Effector memory CD8-positive, alpha-beta T cell (primary cell): ENCODE results near the gene TMEM182.

Experiments
- ATAC-seq: fragments of 150-1000 bp; cut with Tn5 transposase; replicated peaks from 2 replicates; pipeline ENCODE4 v1.10.0; 2021; ENCODE audit warnings: mild to moderate bottlenecking, moderate library complexity
- DNase-seq, 3 experiments: peaks; one replicate each; pipeline ENCODE4 v3.0.0; 2021
- H3K27ac Mint-ChIP-seq, 2 donors: one replicate each; pipeline ENCODE4 v1.8.0; 2022; ENCODE audit warnings: mild to moderate bottlenecking in 2 of 2, mixed read lengths in 2 of 2, moderate library complexity in 2 of 2
- H3K27me3 Mint-ChIP-seq, 2 donors: one replicate each; pipeline ENCODE4 v1.8.0; 2022; ENCODE audit warnings: mixed read lengths in 2 of 2
- H3K36me3 Mint-ChIP-seq: one replicate; pipeline ENCODE4 v1.8.0; 2022; ENCODE audit warnings: mild to moderate bottlenecking, moderate library complexity, mixed read lengths; ENCODE audit not compliant: insufficient read depth
- H3K4me1 Mint-ChIP-seq, 2 donors: one replicate each; pipeline ENCODE4 v1.8.0; 2022; ENCODE audit warnings: low read depth in 2 of 2, mixed read lengths in 2 of 2
- H3K4me3 Mint-ChIP-seq, 2 donors: one replicate each; pipeline ENCODE4 v1.8.0; 2022; ENCODE audit warnings: mild to moderate bottlenecking in 2 of 2, mixed read lengths in 2 of 2, moderate library complexity in 2 of 2
- H3K9me3 Mint-ChIP-seq, 2 donors: one replicate each; pipeline ENCODE4 v1.8.0; 2022; ENCODE audit warnings: mixed read lengths in 2 of 2

Gene TMEM182

GRCh38 chr2:102778260-102778659, 16.4 kb downstream of the TMEM182 start:
- Mint-ChIP-seq H3K4me3 (no peak overlapping the region), H3K36me3 (no peaks in the 10 kb centered on the region), H3K27ac (no peak overlapping the region), H3K27me3 (no peaks in the 10 kb centered on the region), H3K9me3 (no peaks in the 10 kb centered on the region), H3K4me1 (peaks cover 7 to 11% of the 10 kb centered on the region in 2 donors)
- DNase-seq: no peak
- no peak for ATAC-seq

DNA sequence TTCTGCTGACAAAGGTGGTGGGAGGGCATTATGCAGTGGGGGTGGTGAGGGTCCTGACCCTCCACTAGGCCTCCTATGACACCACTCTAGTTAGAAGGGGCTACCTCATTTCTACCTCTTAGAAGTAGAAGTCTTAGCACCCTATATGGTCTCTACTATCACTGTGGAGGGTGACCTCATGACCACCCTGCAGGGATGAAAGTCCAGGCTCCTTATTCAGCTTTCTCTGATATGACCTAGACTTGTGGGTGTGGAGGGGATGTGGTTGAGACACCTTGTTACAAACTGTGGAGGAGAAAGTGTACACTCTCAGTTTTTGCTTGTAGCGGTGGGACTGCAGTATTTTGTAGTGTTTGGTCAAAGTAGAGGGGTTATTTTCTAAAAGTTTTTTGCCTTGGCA, 18.6 kb downstream of the TMEM182 start:
- ATAC-seq (peak; percentile 32), DNase-seq (no peak)
- Mint-ChIP-seq H3K36me3 (no peaks in the 10 kb centered on the region), H3K4me1 (peaks cover 7 to 11% of the 10 kb centered on the region in 2 donors), H3K9me3 (no peaks in the 10 kb centered on the region), H3K4me3 (no peak overlapping the region), H3K27me3 (no peaks in the 10 kb centered on the region), H3K27ac (no peak overlapping the region)

- no peaks in the 10 kb centered on the region for H3K9me3 Mint-ChIP-seq
- H3K4me3 Mint-ChIP-seq: no peak overlapping the region
- no peaks in the 10 kb centered on the region for H3K27me3 Mint-ChIP-seq
- DNase-seq: no peak
- H3K27ac Mint-ChIP-seq: no peak overlapping the region
- H3K36me3 Mint-ChIP-seq: no peaks in the 10 kb centered on the region
- no peak for ATAC-seq
- H3K4me1 Mint-ChIP-seq: peaks cover 7 to 11% of the 10 kb centered on the region in 2 donors
These were observed 20.4 kb downstream of the TMEM182 start for GRCh38 chr2:102782187-102782586.

DNA sequence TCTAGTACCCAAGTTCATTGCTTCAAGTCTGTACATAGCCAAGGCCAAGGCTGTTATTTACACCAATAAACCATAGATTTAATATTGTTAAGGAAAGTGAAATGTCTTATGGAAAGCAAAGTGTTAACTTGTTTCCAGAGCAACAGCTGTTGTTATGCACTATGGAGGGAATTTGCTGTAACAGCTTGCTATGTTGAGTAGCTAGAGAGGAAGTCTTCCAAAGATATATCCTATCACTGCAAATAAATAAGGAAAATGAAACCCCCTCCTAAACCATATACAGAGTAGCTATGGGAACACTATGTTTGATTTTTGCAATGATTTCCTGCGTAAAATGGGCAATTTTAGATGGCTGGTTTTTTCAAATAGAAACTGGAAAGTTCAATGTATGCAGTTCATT, 21.1 kb downstream of the TMEM182 start:
- no peak overlapping the region for H3K27ac Mint-ChIP-seq
- ATAC-seq: no peak
- no peaks in the 10 kb centered on the region for H3K36me3 Mint-ChIP-seq
- no peak for DNase-seq
- peaks cover 7 to 11% of the 10 kb centered on the region in 2 donors for H3K4me1 Mint-ChIP-seq
- H3K27me3 Mint-ChIP-seq: no peaks in the 10 kb centered on the region
- no peak overlapping the region for H3K4me3 Mint-ChIP-seq
- H3K9me3 Mint-ChIP-seq: no peaks in the 10 kb centered on the region

GRCh38 chr2:102783506-102784183, 21.8 kb downstream of the TMEM182 start:
- ATAC-seq: no peak
- no peaks in the 10 kb centered on the region for H3K36me3 Mint-ChIP-seq
- H3K9me3 Mint-ChIP-seq: no peaks in the 10 kb centered on the region
- no peak for DNase-seq
- no peak overlapping the region for H3K4me3 Mint-ChIP-seq
- H3K4me1 Mint-ChIP-seq: peaks cover 7 to 11% of the 10 kb centered on the region in 2 donors
- no peak overlapping the region for H3K27ac Mint-ChIP-seq
- no peaks in the 10 kb centered on the region for H3K27me3 Mint-ChIP-seq

GRCh38 chr2:102784940-102785339, 23.1 kb downstream of the TMEM182 start:
- H3K27me3 Mint-ChIP-seq: no peaks in the 10 kb centered on the region
- DNase-seq: no peak
- no peak overlapping the region for H3K27ac Mint-ChIP-seq
- H3K4me3 Mint-ChIP-seq: no peak overlapping the region
- H3K36me3 Mint-ChIP-seq: no peaks in the 10 kb centered on the region
- no peak for ATAC-seq
- H3K9me3 Mint-ChIP-seq: no peaks in the 10 kb centered on the region
- H3K4me1 Mint-ChIP-seq: peaks cover 7 to 11% of the 10 kb centered on the region in 2 donors

DNA sequence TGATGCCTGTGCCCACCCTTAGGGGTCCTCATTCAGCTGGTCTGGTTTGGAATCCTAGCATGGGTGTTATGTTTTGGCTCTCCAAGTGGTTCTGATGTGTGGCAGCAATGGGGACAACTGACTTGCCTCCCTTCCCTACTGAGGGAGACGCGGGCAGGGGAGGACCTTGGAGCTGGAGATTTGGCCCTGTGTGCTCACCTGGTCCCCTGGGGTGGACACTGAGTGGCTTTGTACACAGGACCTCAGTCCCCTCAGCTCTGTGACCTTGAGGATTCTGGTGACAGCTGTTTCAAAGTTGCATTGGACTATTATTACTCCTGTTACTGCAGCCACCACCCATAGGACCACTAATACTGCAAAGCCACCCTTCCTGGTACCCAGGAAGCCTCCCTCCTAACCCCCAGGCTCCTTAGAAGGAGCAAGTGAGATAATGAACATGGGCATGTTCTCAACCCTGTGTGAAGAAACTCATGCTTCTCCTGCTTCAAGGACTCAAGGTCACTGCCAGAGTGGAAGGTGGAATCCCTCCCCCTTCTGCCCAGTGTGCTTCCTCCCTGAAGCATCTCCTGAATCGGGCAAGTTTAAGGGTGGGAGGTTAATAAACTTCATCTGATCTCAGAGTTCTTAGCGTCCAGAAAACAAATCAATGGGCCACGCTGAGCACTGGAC, 26.5 kb downstream of the TMEM182 start:
- Mint-ChIP-seq H3K4me3 (no peak overlapping the region), H3K4me1 (peaks cover 0 to 1% of the 10 kb centered on the region in 2 donors), H3K27me3 (no peaks in the 10 kb centered on the region), H3K9me3 (no peaks in the 10 kb centered on the region), H3K27ac (no peak overlapping the region), H3K36me3 (no peaks in the 10 kb centered on the region)
- DNase-seq: no peak
- ATAC-seq: no peak

DNA sequence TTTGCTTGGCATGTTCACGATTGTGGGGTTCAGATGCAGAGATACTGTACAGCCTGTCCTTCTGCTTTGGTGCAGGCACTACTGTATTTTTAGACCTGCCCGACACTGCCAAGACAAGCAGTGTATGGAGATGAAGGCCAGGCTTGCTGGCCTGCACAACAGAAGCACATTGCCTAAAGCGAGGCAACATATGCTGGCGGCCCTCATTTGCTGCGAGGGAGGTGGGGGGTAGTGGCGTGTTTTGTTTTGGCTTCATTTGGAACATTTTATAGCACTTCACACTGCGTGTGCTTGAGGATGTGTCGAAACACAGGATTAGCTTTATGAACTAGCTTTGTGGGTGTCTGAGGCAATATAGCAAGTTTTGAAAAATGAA, 27.0 kb downstream of the TMEM182 start:
- ATAC-seq: no peak
- no peaks in the 10 kb centered on the region for H3K27me3 Mint-ChIP-seq
- H3K9me3 Mint-ChIP-seq: no peaks in the 10 kb centered on the region
- H3K36me3 Mint-ChIP-seq: no peaks in the 10 kb centered on the region
- no peak overlapping the region for H3K4me3 Mint-ChIP-seq
- no peak overlapping the region for H3K27ac Mint-ChIP-seq
- no peak for DNase-seq
- peaks cover 0 to 1% of the 10 kb centered on the region in 2 donors for H3K4me1 Mint-ChIP-seq

DNA sequence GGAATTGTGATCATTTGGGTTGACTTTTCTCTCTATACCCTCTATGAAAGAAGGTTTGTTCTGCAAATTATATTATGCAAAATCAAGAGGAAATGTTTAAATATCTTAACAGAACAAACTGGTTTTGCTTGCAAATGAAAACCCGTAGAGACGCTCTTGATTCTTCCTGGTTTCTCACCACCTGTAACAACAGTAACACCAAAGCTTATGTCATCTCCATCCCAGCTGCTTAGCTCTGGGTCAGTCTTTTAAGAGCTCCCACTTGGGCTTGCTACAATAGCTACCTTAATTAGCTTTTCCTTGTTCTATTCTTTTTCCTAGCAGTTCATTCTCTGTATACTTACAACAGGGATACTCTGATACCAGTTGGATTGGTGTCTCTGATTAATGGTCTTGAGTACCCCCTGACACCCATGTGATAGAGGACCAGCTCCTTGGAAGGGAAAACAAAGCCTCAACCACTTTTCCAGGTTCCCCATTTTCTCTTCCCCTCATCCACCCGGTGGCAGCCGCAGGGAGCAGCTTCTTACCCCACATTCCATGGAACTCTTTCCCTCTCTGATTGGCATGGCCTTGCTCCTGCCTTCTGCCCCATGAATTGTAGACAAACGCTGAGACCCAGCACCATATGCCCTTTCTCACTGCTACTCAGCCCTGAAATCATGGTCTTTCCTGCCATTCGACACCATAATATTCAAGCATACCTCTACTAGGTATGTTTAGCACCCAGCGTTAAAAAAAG, 27.7 kb downstream of the TMEM182 start:
- no peaks in the 10 kb centered on the region for H3K36me3 Mint-ChIP-seq
- H3K27me3 Mint-ChIP-seq: no peaks in the 10 kb centered on the region
- no peak overlapping the region for H3K27ac Mint-ChIP-seq
- H3K9me3 Mint-ChIP-seq: no peaks in the 10 kb centered on the region
- DNase-seq (no peak), ATAC-seq (no peak)
- peaks cover 0 to 1% of the 10 kb centered on the region in 2 donors for H3K4me1 Mint-ChIP-seq
- H3K4me3 Mint-ChIP-seq: no peak overlapping the region

DNA sequence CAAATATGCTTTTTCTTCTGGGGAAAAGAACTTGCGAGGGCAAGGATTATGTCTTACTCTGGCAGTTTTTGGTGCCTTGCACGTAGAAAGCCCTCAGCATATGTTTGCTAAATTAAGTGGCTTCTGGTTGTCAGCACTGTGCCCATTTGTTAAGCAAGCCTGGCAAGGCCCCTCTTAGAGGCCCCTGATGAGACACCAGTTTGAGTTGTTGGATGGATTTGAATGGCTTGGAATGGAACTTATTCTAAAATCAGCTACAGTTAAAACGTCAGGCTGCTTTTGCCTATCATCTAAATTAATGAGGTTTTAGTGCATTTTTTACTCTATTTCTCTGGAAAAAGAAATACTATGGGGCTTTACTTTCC, 28.2 kb downstream of the TMEM182 start:
- peaks cover 0 to 1% of the 10 kb centered on the region in 2 donors for H3K4me1 Mint-ChIP-seq
- no peak overlapping the region for H3K4me3 Mint-ChIP-seq
- H3K27ac Mint-ChIP-seq: no peak overlapping the region
- H3K36me3 Mint-ChIP-seq: no peaks in the 10 kb centered on the region
- DNase-seq (no peak), ATAC-seq (no peak)
- H3K27me3 Mint-ChIP-seq: no peaks in the 10 kb centered on the region
- no peaks in the 10 kb centered on the region for H3K9me3 Mint-ChIP-seq

DNA sequence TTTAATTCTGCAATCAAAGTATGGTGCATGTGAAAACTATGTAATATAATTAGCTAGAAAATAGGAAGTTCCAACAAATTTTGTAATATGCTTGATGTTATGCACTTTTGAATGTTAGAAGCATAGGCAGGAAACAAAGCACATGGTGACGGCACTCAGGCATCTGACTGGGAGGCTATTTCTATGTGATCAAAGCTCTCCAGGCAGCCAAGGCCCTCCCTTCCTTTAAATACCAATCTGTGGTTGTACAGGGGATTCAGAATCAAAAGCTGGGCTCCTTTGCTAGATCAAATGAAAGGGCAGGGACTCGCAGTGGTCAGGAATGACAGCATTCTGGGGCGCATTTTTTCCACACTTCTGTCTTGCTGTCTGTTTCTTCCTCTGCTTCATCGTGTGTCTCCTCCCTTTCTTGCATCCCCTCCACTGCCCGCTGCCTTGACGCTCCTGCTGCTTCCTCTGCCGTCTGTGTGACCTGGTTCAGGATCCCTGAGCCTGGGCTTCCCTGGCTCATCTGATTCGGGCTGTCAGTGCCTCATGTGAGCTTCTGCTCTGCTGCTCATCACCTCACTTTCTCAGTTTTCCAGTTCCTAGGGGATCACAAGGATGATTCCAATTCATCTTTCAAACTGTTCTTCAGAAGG, 30.9 kb downstream of the TMEM182 start:
- no peaks in the 10 kb centered on the region for H3K9me3 Mint-ChIP-seq
- no peak overlapping the region for H3K4me3 Mint-ChIP-seq
- DNase-seq (no peak), ATAC-seq (no peak)
- H3K27ac Mint-ChIP-seq: no peak overlapping the region
- H3K36me3 Mint-ChIP-seq: no peaks in the 10 kb centered on the region
- H3K27me3 Mint-ChIP-seq: no peaks in the 10 kb centered on the region
- H3K4me1 Mint-ChIP-seq: peaks cover 0 to 1% of the 10 kb centered on the region in 2 donors

- H3K4me1 Mint-ChIP-seq: peaks cover 0 to 1% of the 10 kb centered on the region in 2 donors
- peaks cover 8 to 10% of the 10 kb centered on the region in 2 donors for H3K9me3 Mint-ChIP-seq
- DNase-seq (no peak), ATAC-seq (no peak)
- H3K4me3 Mint-ChIP-seq: no peak overlapping the region
- peaks cover 3% of the 10 kb centered on the region for H3K36me3 Mint-ChIP-seq
- no peak overlapping the region for H3K27ac Mint-ChIP-seq
- no peaks in the 10 kb centered on the region for H3K27me3 Mint-ChIP-seq
These were observed 33.8 kb downstream of the TMEM182 start for GRCh38 chr2:102795641-102796040.

GRCh38 chr2:102796337-102796736, 34.5 kb downstream of the TMEM182 start:
- Mint-ChIP-seq H3K4me3 (no peak overlapping the region), H3K27me3 (no peaks in the 10 kb centered on the region), H3K4me1 (peaks cover 0 to 1% of the 10 kb centered on the region in 2 donors), H3K9me3 (peaks cover 8 to 10% of the 10 kb centered on the region in 2 donors), H3K36me3 (peaks cover 3% of the 10 kb centered on the region), H3K27ac (no peak overlapping the region)
- no peak for DNase-seq
- ATAC-seq: no peak
